A673 (cell line): Measurements from ENCODE around the gene ADCY5. TPM values are rescaled to one million over a fixed set of nuclear protein-coding genes. Genes with fewer than 3 reads are reported as not detected.

Source experiments
- BruUV-seq: library from RNA; stranded (reverse); fragments of 400-500 nt; replicated peaks from 2 replicates; lab custom pipeline; 2021; lab: Mats Ljungman, UMichigan
- CTCF ChIA-PET: fragments of 300-600 bp; sonication (Branson Sonifier 250); formaldehyde crosslinking; loops from one replicate; lab custom pipeline; 2022; ENCODE audit warnings: antibody characterized with exemption; lab: Charles Lee
- POLR2A ChIA-PET: fragments of 300-600 bp; sonication (Branson Sonifier 250); formaldehyde crosslinking; loops from one replicate; lab custom pipeline; 2022; ENCODE audit warnings: antibody characterized with exemption; ENCODE audit not compliant: low non-redundant PET; lab: Charles Lee
- DNase-seq: peaks from one replicate; pipeline ENCODE4 v3.0.0-alpha.2; 2015; ENCODE audit warnings: low spot score
- H3K27ac ChIP-seq: fragments of 200-600 bp; sonication (generic); 2 replicates; pipeline ENCODE4 v1.5.1; 2016; ENCODE audit warnings: mixed run types, low read depth, mild to moderate bottlenecking, mixed read lengths, antibody characterized with exemption, low read length; ENCODE audit not compliant: poor library complexity, severe bottlenecking
- H3K27me3 ChIP-seq: fragments of 200-600 bp; sonication (generic); replicated peaks from 2 replicates; pipeline ENCODE4 v1.6.1; 2017; ENCODE audit warnings: mixed run types, low read depth, mild to moderate bottlenecking, mixed read lengths, antibody characterized with exemption, low read length; ENCODE audit not compliant: insufficient read depth, poor library complexity
- H3K36me3 ChIP-seq: fragments of 200-600 bp; sonication (generic); 2 replicates; pipeline ENCODE4 v1.6.1; 2016; ENCODE audit warnings: mixed run types, mild to moderate bottlenecking, mixed read lengths, antibody characterized with exemption, low read length; ENCODE audit not compliant: insufficient read depth, poor library complexity, severe bottlenecking
- H3K4me1 ChIP-seq: fragments of 200-600 bp; sonication (generic); 2 replicates; pipeline ENCODE4 v1.6.1; 2017; ENCODE audit warnings: mixed run types, mild to moderate bottlenecking, mixed read lengths, antibody characterized with exemption, low read length; ENCODE audit not compliant: insufficient read depth, poor library complexity, severe bottlenecking
- H3K4me3 ChIP-seq: fragments of 200-600 bp; sonication (generic); 2 replicates; pipeline ENCODE4 v1.5.1; 2016; ENCODE audit warnings: low read depth, mixed run types, mild to moderate bottlenecking, mixed read lengths, low read length; ENCODE audit not compliant: poor library complexity, severe bottlenecking
- H3K9me3 ChIP-seq: fragments of 200-600 bp; sonication (generic); 2 replicates; pipeline ENCODE4 v1.6.1; 2016; ENCODE audit warnings: mixed run types, low read depth, mild to moderate bottlenecking, mixed read lengths, antibody characterized with exemption, low read length; ENCODE audit not compliant: poor library complexity, severe bottlenecking
- CTCF ChIP-seq: fragments of 300-800, 200-600 bp; sonication (generic); conservative IDR thresholded peaks from 2 replicates; pipeline ENCODE4 v1.5.1; 2017; ENCODE audit warnings: low read depth, mild to moderate bottlenecking, antibody characterized with exemption, low read length, moderate library complexity, mixed read lengths
- EZH2 ChIP-seq: fragments of 200-600 bp; sonication (generic); IDR thresholded peaks from 2 replicates; pipeline ENCODE4 v1.6.1; 2017; ENCODE audit warnings: borderline replicate concordance, low read depth, mild to moderate bottlenecking, mixed read lengths, antibody characterized with exemption, low read length; ENCODE audit not compliant: poor library complexity, severe bottlenecking
- intact Hi-C: fragments of 100-400 bp; cut with micrococcal nuclease; formaldehyde crosslinking; loops from one replicate; pipeline ENCODE4 v1.10.0; 2022; ENCODE audit not compliant: unreplicated experiment
- total RNA-seq: library from RNA; stranded (reverse); gene quantifications from 2 replicates; pipeline ENCODE4 v1.2.3, GENCODE V29; 2021

The ADCY5 gene
- total RNA-seq, 1 experiment from 2014 or later, result 0.21 TPM

DNA sequence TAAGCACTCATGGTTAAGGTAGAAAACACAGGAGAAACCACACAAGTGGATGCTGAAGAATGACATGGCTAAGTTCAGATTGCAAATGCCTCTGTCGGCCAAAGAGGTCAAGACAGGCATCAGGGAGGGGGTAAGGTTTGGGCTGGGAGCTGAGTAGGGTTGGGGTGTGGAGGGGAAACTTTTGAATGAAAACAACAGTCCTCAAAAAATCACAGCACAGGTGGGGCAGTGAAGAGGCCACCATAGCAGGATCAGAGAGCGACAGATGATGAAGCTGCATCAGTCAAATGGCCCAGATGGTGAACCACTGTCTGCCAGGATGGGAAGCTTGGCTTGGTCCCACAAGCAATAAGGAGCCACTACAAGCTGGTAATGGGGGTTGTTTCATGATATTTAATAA is 74.9 kb downstream of the ADCY5 start:
- no peak overlapping the region for H3K27ac ChIP-seq
- H3K36me3 ChIP-seq, result no peaks in the 10 kb centered on the region
- ChIA-PET POLR2A (no interaction called here), CTCF (no interaction called here)
- no TSS peak for BruUV-seq
- no peak overlapping the region for H3K4me3 ChIP-seq
- H3K27me3 ChIP-seq, result no peaks in the 10 kb centered on the region
- no peaks in the 10 kb centered on the region for H3K4me1 ChIP-seq
- intact Hi-C loops, result no loop called here
- TF ChIP-seq CTCF, result no peak
- no peak for TF ChIP-seq EZH2
- DNase-seq, result no peak
- H3K9me3 ChIP-seq, result no peaks in the 10 kb centered on the region

- BruUV-seq, result no TSS peak
- TF ChIP-seq CTCF (no peak), EZH2 (no peak)
Measured at GRCh38 chr3:123373474-123373987, 75.4 kb downstream of the ADCY5 start.

GRCh38 chr3:123372686-123373473 is 76.0 kb downstream of the ADCY5 start:
- no peak for DNase-seq
- ChIA-PET CTCF (no interaction called here), POLR2A (no interaction called here)
- no peaks in the 10 kb centered on the region for H3K9me3 ChIP-seq
- TF ChIP-seq CTCF, result no peak
- TF ChIP-seq EZH2, result no peak
- H3K27ac ChIP-seq, result no peak overlapping the region
- intact Hi-C loops, result no loop called here
- H3K4me1 ChIP-seq, result no peaks in the 10 kb centered on the region
- no peak overlapping the region for H3K4me3 ChIP-seq
- no TSS peak for BruUV-seq
- H3K27me3 ChIP-seq, result no peaks in the 10 kb centered on the region
- no peaks in the 10 kb centered on the region for H3K36me3 ChIP-seq

More at GRCh38 chr3:123373474-123373987, 75.4 kb downstream of the ADCY5 start:
- CTCF ChIA-PET, result no interaction called here
- Histone ChIP-seq H3K4me1 (no peaks in the 10 kb centered on the region), H3K4me3 (no peak overlapping the region), H3K9me3 (no peaks in the 10 kb centered on the region), H3K27ac (no peak overlapping the region), H3K36me3 (no peaks in the 10 kb centered on the region), H3K27me3 (no peaks in the 10 kb centered on the region)
- POLR2A ChIA-PET, result no interaction called here
- DNase-seq, result no peak
- intact Hi-C loops, result no loop called here
